Motor neuron (in vitro differentiated cells): ENCODE measurements around the gene THSD4. TPM values are rescaled to one million over a fixed set of nuclear protein-coding genes. Genes with fewer than 3 reads are reported as not detected.
"Not testable (repeated sequence)": the region's sequence is repeated elsewhere in the genome, so short reads cannot be mapped to it uniquely, and the experiment has no call there.

Experiments used
- ATAC-seq, 8 experiments: fragments of 200-7000 bp; cut with Tn5 transposase; replicated peaks in 6 of 8; 2 replicates each; pipeline ENCODE4 v1.8.0; 2021; ENCODE audit warnings: mild to moderate bottlenecking in 8 of 8, moderate library complexity in 8 of 8
- H3K27ac ChIP-seq, 2 donors: fragments of 250-450 bp; sonication (Bioruptor Pico); 2 replicates each; pipeline ENCODE4 v1.9.0; 2021; ENCODE audit warnings: antibody characterized with exemption in 2 of 2, mild to moderate bottlenecking in 2 of 2, moderate library complexity in 1 of 2
- H3K4me1 ChIP-seq, 2 donors: fragments of 250-450 bp; sonication (Bioruptor Pico); replicated peaks in 1 of 2; 2 replicates each; pipeline ENCODE4 v1.6.1; 2021; ENCODE audit warnings: antibody characterized with exemption in 2 of 2, mild to moderate bottlenecking in 2 of 2, moderate library complexity in 1 of 2
- H3K4me3 ChIP-seq, 5 donors: fragments of 250-450 bp; sonication (Bioruptor Pico); 2 replicates each; pipeline ENCODE4 v1.9.0; 2021; ENCODE audit warnings: antibody characterized with exemption in 5 of 5, mild to moderate bottlenecking in 5 of 5, moderate library complexity in 4 of 5
- WGBS, 10 experiments: fragments of 450-650 bp; shearing (Covaris generic); methylation state at CpG; one replicate each; pipeline ENCODE4 v1.0.0; 2022; 5-methylcytosine and 5-hydroxymethylcytosine counted together
- in situ Hi-C, 9 experiments: fragments of 400-800 bp; cut with MboI; loops; one replicate each; pipeline ENCODE4 v1.15.0; 2021; ENCODE audit warnings: low sequenced_read_pairs in 9 of 9, low pct_unique_long_range_greater_than_20kb in 2 of 9; ENCODE audit not compliant: unreplicated experiment in 9 of 9
- total RNA-seq, 8 experiments: library from RNA; unstranded; fragments of 300-600 nt; gene quantifications; 2 replicates each; pipeline versions ENCODE4 v1.2.3 to v1.2.4, GENCODE V29; 2022

Gene THSD4
- total RNA-seq, 8 experiments from 2014 or later = 1.3 to 28.4 (median 6.7) TPM

DNA sequence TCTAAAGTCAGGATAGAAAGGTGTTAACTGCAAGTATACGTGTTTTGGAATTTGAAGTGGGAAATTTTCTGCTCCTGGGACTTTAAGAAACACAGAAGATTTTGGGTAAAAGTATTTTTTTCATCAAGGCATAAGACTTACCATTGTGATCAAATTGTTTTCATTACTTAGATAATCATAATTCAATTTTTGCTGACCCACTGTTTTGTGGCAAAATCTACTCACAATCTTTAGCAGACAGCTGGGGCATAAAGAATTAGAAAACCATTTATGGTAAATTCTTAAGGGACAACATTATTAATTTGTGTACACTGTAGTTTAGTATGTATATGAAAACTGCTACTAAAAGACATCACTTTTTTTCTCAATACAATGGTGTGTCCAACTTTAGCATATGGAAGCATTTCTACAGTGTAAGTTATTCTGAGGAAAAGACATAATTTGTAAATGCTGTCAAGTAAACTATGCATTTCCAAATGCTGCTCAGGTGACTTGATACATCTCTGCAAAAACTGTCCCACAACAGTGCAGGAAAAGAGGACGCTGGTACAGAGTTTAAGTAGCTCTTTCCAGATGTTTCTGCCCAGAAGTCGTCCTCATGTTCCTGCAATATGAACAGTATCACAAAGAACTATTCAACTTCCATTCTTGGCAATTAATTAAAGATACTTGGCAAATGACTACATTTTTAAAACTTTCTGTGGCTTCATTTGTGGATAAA lies 52.3 kb downstream of the THSD4 start:
- 25 to 97% (median 80%) methylated on average over 1 to 3 of the region's 3 CpGs; no CpG with 5 or more reads in 1 of the 10 experiments for WGBS, 10 experiments
- H3K27ac ChIP-seq = no peak overlapping the region
- H3K4me1 ChIP-seq = no peaks in the 10 kb centered on the region
- H3K4me3 ChIP-seq = no peak overlapping the region
- ATAC-seq = no peak
- in situ Hi-C loops = no loop called here

DNA sequence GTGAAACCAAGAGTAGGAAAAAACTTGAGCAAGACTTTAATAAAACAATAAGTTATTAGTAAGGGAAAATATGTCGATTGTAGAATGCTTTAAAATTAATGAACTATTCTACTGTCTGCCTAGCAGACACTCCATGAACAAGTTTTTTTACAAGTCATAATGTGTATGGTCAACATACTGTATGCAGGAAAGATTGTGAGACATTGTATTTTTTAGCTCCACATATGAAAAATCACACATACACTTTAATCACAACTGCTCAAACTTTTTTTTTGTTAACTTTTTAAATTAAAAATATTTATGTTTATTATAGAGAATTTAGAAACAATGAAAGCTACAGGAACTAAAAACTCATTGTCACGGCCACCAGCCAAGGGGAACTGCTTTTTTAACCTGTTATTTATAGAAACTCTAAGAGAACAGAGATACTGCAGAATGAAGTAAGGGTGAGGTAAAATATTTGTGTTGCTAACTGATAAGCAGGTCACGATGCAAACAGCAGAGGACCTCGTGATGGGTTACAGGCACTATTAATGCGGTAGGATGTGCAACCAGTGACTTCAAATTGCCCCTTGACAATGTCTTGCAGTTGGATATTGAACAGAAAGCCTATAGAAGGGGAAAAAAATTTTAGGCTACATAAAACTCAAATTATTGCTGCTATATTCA lies 53.0 kb downstream of the THSD4 start:
- Histone ChIP-seq H3K4me1 (no peaks in the 10 kb centered on the region), H3K27ac (no peak overlapping the region), H3K4me3 (no peak overlapping the region)
- 27 to 96% (median 76%) methylated on average over 1 to 5 of the region's 5 CpGs for whole genome bisulfite sequencing, 10 experiments
- no peak for ATAC-seq
- in situ Hi-C loops = no loop called here

DNA sequence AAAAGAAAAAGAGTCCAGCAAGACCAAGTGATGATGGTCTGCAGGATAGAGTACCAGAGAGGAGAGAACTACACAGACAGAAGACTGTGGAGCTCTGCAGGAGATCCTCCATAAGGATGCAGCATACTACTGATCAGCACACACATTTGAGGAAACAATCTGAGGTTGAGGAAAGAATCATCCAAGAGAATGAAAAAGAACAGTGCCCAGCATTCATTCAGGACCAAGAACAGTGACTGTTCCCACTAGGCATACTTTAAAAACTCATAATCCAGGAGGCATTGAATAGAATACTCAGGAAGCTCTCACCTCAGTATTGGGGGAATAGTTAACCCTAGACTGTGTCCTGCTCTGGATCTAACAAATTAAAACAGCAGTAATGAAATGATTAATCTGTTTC lies 54.9 kb downstream of the THSD4 start:
- no peak for ATAC-seq
- H3K4me3 ChIP-seq = no peak overlapping the region
- no peaks in the 10 kb centered on the region for H3K4me1 ChIP-seq
- in situ Hi-C loops = no loop called here
- H3K27ac ChIP-seq = no peak overlapping the region

DNA sequence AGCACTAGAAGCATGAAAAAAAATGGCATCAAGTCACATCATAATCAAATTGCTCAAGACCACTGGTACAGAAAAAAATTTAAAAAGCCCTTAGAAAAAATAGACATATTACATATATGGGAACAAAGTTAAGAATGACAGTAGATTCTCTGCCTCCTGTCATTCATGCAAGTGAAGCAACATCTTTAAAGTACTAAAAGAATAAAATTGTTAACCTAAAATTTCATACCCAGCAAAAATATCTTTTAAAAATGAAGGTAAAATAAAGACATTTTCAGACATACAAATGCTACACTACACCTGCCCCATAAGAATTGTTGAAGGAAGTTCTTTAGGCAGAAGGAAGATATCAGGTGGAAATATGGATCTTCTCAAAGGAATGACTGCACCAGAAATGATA lies 55.9 kb downstream of the THSD4 start:
- Histone ChIP-seq H3K4me1 (no peaks in the 10 kb centered on the region), H3K27ac (no peak overlapping the region), H3K4me3 (no peak overlapping the region)
- no peak for ATAC-seq
- in situ Hi-C loops = no loop called here

DNA sequence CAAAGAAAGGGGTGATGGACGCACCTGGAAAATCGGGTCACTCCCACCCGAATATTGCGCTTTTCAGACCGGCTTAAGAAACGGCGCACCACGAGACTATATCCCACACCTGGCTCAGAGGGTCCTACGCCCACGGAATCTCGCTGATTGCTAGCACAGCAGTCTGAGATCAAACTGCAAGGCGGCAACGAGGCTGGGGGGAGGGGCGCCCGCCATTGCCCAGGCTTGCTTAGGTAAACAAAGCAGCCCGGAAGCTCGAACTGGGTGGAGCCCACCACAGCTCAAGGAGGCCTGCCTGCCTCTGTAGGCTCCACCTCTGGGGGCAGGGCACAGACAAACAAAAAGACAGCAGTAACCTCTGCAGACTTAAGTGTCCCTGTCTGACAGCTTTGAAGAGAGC lies 59.1 kb downstream of the THSD4 start:
- ATAC-seq, in situ Hi-C loops, H3K4me3 ChIP-seq, H3K4me1 ChIP-seq, H3K27ac ChIP-seq: not testable (repeated sequence)
- WGBS, 10 experiments = no CpG with 5 or more reads among the region's 17 CpGs

DNA sequence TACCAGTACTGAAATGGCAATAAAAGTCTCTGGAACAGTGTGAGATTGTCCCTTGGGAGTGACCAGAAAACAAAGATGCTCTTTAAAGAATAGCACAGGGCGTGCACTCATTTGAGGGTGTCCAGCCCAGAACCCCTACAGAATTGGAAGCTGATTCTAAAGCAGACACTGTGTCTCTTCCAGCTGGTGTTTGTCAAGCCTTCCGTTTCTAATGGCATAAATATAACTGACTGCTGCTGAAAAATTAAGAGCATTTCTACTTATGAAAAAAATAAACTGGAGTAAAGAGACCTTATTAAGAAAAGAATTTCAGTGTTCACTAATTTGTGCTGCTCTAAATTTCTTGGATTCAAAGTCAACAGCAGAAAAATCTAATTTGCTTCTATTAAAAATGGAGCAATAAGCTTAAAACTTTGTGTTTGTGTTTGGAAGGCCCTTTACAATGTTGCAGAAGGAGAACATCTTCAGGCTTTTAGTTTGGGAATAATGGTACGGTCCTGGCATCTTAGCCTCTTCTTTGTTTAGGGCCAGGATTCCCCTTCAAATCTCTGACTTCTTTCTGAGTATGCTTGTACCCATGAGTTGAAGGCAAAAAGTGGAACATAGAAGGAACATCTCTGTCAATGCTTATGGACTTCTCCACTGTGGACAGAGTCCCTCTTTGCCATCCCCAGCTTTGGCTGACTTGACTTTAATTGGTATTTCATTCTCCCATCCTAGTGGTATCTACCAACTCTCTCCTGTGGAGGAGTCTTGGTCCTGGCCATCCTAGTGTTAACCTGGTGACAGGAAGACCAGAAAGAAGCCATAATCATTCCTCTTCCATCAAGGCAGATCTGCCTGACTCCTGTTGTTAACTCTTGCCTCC lies 65.9 kb downstream of the THSD4 start:
- ATAC-seq = no peak
- H3K4me3 ChIP-seq = no peak overlapping the region
- peaks cover 2 to 4% of the 10 kb centered on the region in 2 donors for H3K4me1 ChIP-seq
- in situ Hi-C loops = no loop called here
- no peak overlapping the region for H3K27ac ChIP-seq
- WGBS, 10 experiments = 0 to 98% (median 63%) methylated on average over 1 to 3 of the region's 3 CpGs; no CpG with 5 or more reads in 1 of the 10 experiments

DNA sequence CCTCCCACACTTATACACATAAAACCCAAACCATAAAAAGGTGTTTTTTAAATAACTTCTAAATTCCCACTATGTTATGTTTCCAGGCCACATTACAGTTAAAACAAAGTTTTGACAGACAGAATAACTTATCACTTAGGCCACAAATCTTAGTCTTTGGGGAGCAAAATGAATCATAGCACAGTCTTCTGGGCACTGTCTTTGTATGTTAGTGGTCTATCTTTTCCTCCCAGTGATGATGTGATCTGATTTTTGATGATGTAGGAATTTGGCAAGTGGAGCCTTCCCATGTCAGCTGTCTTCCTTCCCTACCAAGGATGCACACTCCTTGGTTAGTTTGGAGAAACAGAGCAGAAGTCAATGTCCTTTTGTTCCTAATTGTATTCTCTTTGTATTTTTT lies 67.3 kb downstream of the THSD4 start:
- Histone ChIP-seq H3K27ac (no peak overlapping the region), H3K4me1 (peaks cover 14 to 16% of the 10 kb centered on the region in 2 donors), H3K4me3 (no peak overlapping the region)
- ATAC-seq = no peak
- in situ Hi-C loops = no loop called here

DNA sequence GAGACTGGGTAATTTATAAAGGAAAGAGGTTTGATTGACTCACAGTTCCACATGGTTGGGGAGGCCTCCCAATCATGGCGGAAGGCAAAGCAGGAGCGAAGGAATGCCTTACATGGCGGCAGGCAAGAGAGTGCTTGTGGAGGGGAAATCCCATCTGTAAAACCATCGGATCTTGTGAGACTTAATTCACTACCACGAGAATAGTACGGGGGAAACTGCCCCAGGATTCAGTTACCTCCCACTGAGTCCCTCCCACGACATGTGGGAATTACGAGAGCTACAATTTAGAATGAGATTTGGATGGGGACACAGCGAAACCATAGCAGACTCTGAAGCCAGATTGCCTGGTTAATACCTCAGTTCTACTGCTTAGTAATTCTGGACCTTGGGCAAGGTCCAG lies 67.8 kb downstream of the THSD4 start:
- H3K4me3 ChIP-seq = no peak overlapping the region
- in situ Hi-C loops = no loop called here
- H3K27ac ChIP-seq = no peak overlapping the region
- 50 to 100% (median 100%) methylated on average over 2 to 5 of the region's 9 CpGs; no CpG with 5 or more reads in 4 of the 10 experiments for WGBS, 10 experiments
- ATAC-seq = no peak
- peaks cover 19 to 21% of the 10 kb centered on the region in 2 donors for H3K4me1 ChIP-seq

DNA sequence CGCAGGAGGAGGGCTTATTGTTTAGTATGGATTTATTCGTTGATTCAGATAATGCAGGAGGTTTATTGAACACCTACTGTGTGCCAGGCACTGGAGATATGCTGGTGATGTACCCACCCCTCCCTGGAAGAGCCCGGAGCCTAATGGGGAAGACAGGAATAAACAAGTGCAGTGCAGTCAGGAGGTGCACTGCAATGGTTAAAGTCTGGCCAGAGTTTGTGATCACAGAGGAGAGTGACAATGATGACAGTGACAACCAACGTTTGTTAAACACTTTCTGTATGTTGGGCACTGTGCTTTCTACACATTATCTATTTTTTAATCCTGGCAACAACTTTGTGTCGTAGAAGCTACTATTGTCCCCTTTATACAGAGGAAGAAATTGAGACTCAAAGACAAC lies 70.4 kb downstream of the THSD4 start:
- no peak for ATAC-seq
- Histone ChIP-seq H3K27ac (no peak overlapping the region), H3K4me1 (peaks cover 31 to 32% of the 10 kb centered on the region in 2 donors), H3K4me3 (no peak overlapping the region)
- WGBS, 10 experiments = 0 to 90% (median 72%) methylated on average over 1 to 5 of the region's 5 CpGs
- in situ Hi-C loops = no loop called here

DNA sequence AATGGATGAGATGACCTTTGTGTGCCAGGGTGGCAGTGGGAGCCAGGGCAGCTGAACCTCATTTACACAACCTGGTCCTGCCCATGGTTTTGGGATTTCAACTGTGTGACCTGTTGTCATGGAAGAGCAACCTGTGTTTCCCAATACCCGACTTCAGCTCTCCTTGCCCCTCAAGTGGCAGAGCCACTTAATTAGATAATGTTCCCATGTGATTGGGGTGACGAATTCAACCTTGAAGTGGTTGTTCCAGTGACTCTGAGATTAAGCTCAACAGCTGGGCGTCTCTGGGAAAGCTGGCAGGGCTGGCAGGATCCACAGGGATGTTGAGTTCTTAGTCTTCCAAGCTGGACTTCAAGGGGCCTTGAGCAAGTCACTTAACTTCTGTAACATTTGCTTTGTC lies 71.0 kb downstream of the THSD4 start:
- in situ Hi-C loops = no loop called here

DNA sequence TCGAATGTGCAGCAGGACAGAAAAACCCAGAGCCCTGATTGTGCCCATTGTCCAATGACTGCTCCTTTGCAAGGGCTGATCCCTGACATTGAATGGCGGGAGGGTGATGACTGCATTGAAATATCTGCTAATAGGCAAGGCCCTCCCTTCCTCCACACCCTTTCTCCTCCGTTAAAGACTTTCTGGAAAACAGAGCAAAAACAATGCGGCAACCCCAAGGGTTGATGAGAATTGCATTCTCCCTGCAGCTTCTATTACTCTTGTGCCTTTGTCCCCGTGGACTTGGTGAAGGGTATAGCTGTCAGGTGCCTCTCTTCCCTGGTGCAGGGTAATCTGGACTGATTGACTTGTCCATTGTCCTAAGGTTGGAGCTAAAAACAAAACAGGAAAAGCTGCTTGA lies 71.8 kb downstream of the THSD4 start:
- Histone ChIP-seq H3K4me1 (peaks cover 31 to 32% of the 10 kb centered on the region in 2 donors), H3K4me3 (no peak overlapping the region), H3K27ac (peak overlapping the region; percentile 67 to 84)
- 9 to 100% (median 52%) methylated on average over 1 to 4 of the region's 5 CpGs; no CpG with 5 or more reads in 2 of the 10 experiments for WGBS, 10 experiments
- in situ Hi-C loops = no loop called here
- ATAC-seq = peak in 6 of 8 experiments; percentile 22 to 85 (median 78)

More for the DNA sequence above, 71.0 kb downstream of the THSD4 start:
- Histone ChIP-seq H3K4me1 (peaks cover 31 to 32% of the 10 kb centered on the region in 2 donors), H3K4me3 (no peak overlapping the region), H3K27ac (peak overlapping the region in 1 of 2 donors; percentile 84)
- 0 to 100% (median 59%) methylated on average over 1 to 2 of the region's 3 CpGs; no CpG with 5 or more reads in 4 of the 10 experiments for WGBS, 10 experiments
- no peak for ATAC-seq

DNA sequence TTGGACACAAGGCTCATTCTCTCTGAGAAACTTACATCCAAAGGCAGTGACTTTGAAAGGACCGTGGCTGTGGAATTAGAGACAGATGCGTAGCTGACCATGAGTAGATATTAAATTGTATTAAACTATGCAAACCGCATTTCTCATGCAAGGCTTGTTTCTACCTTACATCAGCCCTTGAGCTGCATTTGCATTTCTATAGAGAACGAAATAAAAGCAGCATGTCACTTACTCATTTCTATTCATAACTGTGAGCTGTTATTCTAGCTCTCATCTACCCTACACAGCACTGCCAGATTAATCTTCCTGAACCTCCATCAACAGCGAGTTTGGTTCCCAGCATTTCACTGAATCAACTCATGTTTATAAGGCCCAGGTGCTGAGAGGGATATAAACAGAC lies 72.3 kb downstream of the THSD4 start:
- in situ Hi-C loops = no loop called here
- ATAC-seq = peak in 6 of 8 experiments; percentile 42 to 91 (median 84)
- WGBS, 10 experiments = 43 to 81% (median 62%) methylated on average over 1 to 5 of the region's 5 CpGs
- Histone ChIP-seq H3K27ac (peak overlapping the region; percentile 67 to 84), H3K4me3 (no peak overlapping the region), H3K4me1 (peaks cover 31 to 32% of the 10 kb centered on the region in 2 donors)

DNA sequence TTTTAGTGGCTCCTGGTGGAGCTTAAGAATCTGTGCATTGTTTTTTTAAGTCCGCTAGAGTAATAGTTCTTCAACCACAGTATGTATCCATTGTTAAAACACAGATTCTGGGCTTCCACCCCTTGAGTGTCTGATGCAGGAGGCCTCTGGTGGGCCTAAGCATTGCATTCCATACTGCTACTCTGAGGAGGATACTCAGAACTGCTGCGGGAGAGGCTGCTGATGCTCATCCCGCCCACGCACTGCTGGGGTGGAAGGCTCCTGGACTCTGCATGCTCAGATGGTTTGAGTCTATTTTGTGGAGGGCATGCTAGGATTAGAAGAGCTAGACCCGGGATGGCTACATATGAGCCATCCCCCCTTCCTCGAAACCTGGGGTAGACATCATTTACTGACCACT lies 74.4 kb downstream of the THSD4 start:
- 29 to 94% (median 86%) methylated on average over 1 to 5 of the region's 6 CpGs; no CpG with 5 or more reads in 2 of the 10 experiments for WGBS, 10 experiments
- no peak overlapping the region for H3K27ac ChIP-seq
- no peak overlapping the region for H3K4me3 ChIP-seq
- in situ Hi-C loops = no loop called here
- peaks cover 31 to 32% of the 10 kb centered on the region in 2 donors for H3K4me1 ChIP-seq
- no peak for ATAC-seq
